Cardiac muscle cell (in vitro differentiated cells and primary cell): ENCODE results near the gene UNC93A. TPM values are rescaled to one million over a fixed set of nuclear protein-coding genes. Genes with fewer than 3 reads are reported as not detected.

Experiments used
- polyA plus RNA-seq: library from polyadenylated mRNA; unstranded; fragments of >200 nt; fragmentation: Nextera tagmentation; extraction: Ambion mirVana; gene quantifications from 2 replicates; pipeline ENCODE4 v1.2.1, GENCODE V29; 2016
- total RNA-seq: library from RNA; depleted of rRNA; stranded (reverse); fragments of >200 nt; gene quantifications from 2 replicates; pipeline ENCODE4 v1.2.3, GENCODE V29; 2016

UNC93A gene
- total and polyA plus RNA-seq, 2 experiments from 2014 or later = not detected

Other genes starting within 250 kb of the UNC93A start
- gene CCR6, start 168.2 kb upstream of the UNC93A start, total RNA-seq = not detected in 2 replicates
- gene CCR6, start 168.2 kb upstream of the UNC93A start, polyA plus RNA-seq = 0.07 TPM in 1 of 2 replicates, not detected in the other
- gene GPR31, start 133.3 kb upstream of the UNC93A start, total RNA-seq = not detected in 2 replicates
- gene GPR31, start 133.3 kb upstream of the UNC93A start, polyA plus RNA-seq = not detected in 2 replicates
- gene TTLL2, start 33.8 kb downstream of the UNC93A start, total RNA-seq = not detected in 2 replicates
- gene TTLL2, start 33.8 kb downstream of the UNC93A start, polyA plus RNA-seq = 0.55 TPM in 1 of 2 replicates, not detected in the other